ENCODE data around the gene PRKCE. TPM values are rescaled to one million over a fixed set of nuclear protein-coding genes. Genes with fewer than 3 reads are reported as not detected.

The PRKCE gene
- total RNA-seq, 1 experiment from 2014 or later = 12.1 TPM

DNA sequence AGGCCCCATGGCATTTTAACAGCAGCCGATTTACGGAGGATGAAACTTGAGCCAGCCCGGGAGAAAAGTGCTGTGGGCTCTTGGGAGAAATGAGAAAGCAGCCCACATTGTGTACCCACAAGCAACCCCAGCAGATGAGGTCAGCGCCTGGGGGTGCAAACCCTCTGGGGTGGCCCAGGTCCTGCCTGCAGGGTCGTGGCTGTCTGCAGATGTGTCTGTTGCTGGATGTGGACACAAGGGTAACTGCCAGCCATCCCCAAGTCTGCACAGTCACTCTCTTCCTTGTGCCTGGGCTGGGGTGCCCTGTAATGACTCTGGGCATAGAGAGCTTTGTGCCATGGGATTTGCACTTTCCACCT lies 170.8 kb downstream of the PRKCE start:
- intact Hi-C loops (cut with micrococcal nuclease) = loop anchor here (5.0 kb wide), 1 partner anchor 170 kb away; the partner anchor contains the start of gene PRKCE
- peak overlapping the region; percentile 49 for H3K27ac Mint-ChIP-seq (ENCODE audit: low read depth, unreplicated experiment)
- peaks cover 78% of the 10 kb centered on the region for H3K4me1 Mint-ChIP-seq (ENCODE audit: insufficient read depth, unreplicated experiment)
- H3K4me3 Mint-ChIP-seq (ENCODE audit: unreplicated experiment) = peak overlapping the region; percentile 50
- DNase-seq (ENCODE audit: unreplicated experiment) = no peak
- H3K9me3 Mint-ChIP-seq (ENCODE audit: unreplicated experiment) = no peaks in the 10 kb centered on the region
- no TSS peak for BruUV-seq (replicated peaks)
- ChIA-PET POLR2A (interaction anchor here (0.5 to 1.5 kb wide), 7 partner anchors 10 to 303 kb away, joined by 3 to 11 read pairs (median 5); partner anchors contain the start of gene SRBD1), CTCF (interaction anchor here (0.5 to 4.3 kb wide), 9 partner anchors 27 to 1601 kb away, joined by 3 to 15 read pairs (median 3); partner anchors contain the start of gene PRKCE)
- H3K36me3 Mint-ChIP-seq (ENCODE audit: insufficient read depth, unreplicated experiment) = peaks cover 14% of the 10 kb centered on the region
- TF ChIP-seq, protein P1, sequence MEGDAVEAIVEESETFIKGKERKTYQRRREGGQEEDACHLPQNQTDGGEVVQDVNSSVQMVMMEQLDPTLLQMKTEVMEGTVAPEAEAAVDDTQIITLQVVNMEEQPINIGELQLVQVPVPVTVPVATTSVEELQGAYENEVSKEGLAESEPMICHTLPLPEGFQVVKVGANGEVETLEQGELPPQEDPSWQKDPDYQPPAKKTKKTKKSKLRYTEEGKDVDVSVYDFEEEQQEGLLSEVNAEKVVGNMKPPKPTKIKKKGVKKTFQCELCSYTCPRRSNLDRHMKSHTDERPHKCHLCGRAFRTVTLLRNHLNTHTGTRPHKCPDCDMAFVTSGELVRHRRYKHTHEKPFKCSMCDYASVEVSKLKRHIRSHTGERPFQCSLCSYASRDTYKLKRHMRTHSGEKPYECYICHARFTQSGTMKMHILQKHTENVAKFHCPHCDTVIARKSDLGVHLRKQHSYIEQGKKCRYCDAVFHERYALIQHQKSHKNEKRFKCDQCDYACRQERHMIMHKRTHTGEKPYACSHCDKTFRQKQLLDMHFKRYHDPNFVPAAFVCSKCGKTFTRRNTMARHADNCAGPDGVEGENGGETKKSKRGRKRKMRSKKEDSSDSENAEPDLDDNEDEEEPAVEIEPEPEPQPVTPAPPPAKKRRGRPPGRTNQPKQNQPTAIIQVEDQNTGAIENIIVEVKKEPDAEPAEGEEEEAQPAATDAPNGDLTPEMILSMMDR (IDR thresholded peaks at IDR 0.05; ENCODE audit: unreplicated experiment) = no peak
- H3K27me3 Mint-ChIP-seq (ENCODE audit: insufficient read depth, unreplicated experiment) = no peaks in the 10 kb centered on the region

DNA sequence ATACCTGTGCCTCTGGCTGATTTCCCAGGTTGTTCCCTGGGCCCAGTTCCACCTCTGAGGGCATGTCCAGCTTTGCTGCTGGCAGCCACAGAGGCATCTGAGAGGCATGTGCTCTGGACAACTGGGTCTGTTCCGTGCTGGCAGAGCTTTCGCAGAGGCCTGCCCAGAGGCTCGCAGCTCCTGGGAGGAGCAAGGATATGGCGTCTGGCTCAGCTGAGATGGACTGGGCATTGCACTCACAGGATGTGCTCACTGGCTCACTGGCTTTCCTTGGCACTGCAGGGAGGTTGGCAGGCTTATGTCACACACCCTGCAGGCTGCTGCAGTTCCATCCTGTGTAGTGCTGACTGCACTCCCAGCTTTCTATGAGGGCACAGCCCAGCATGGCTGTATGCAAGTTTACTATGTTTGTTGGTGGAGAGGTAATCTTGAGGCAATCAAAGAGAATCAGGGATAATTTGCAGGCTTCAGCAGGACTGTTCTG lies 172.3 kb downstream of the PRKCE start:
- H3K4me1 Mint-ChIP-seq (ENCODE audit: insufficient read depth, unreplicated experiment) = peaks cover 75% of the 10 kb centered on the region
- peak overlapping the region; percentile 74 for H3K27ac Mint-ChIP-seq (ENCODE audit: low read depth, unreplicated experiment)
- intact Hi-C loops (cut with micrococcal nuclease) = loop anchor here (5.0 kb wide), 1 partner anchor 171 kb away; the partner anchor contains the start of gene PRKCE
- DNase-seq (ENCODE audit: unreplicated experiment) = peak; percentile 94
- peaks cover 15% of the 10 kb centered on the region for H3K36me3 Mint-ChIP-seq (ENCODE audit: insufficient read depth, unreplicated experiment)
- no peak overlapping the region for H3K4me3 Mint-ChIP-seq (ENCODE audit: unreplicated experiment)
- no TSS peak for BruUV-seq (replicated peaks)
- no peaks in the 10 kb centered on the region for H3K27me3 Mint-ChIP-seq (ENCODE audit: insufficient read depth, unreplicated experiment)
- H3K9me3 Mint-ChIP-seq (ENCODE audit: unreplicated experiment) = no peaks in the 10 kb centered on the region
- ChIA-PET POLR2A (interaction anchor here (0.6 to 6.6 kb wide), 19 partner anchors 10 to 603 kb away, joined by 3 to 60 read pairs (median 4); no protein-coding TSS in a partner anchor), CTCF (interaction anchor here (0.6 to 4.3 kb wide), 12 partner anchors 9 to 1024 kb away, joined by 3 to 15 read pairs (median 4); no protein-coding TSS in a partner anchor)
- TF ChIP-seq, protein P1 (IDR thresholded peaks at IDR 0.05; ENCODE audit: unreplicated experiment) = no peak

DNA sequence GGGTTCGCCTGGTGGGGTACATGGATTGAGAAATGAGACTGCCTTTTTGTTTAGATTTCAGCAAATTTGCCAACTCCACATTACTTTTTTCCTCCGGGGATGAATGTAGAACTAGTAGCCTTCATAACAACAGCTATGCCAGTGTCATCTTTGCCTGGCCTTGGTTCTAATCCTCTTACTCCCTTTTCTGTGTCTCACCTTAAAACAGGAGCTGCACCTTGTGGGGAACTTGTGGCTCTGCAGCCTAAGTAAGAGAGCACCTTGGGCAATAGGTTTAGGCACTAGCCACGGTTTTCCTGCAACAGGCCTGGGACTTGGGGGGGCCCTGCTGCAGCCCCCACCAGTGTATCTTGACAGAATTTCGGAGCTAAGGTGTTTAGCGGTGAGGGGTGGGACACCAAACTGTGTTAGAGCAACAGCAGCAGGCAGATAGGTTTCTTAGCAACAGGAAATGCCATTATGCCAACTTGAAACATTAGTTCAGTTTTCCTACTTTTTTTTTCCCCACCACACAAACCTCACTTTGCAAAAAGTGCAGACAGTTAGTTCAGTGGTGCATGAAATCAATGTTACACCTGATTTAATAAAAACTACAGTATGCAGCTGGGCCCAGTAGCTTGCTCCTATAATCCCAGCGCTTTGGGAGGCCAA lies 173.7 kb downstream of the PRKCE start:
- Mint-ChIP-seq H3K4me1 (ENCODE audit: insufficient read depth, unreplicated experiment) (peaks cover 62% of the 10 kb centered on the region), H3K27me3 (ENCODE audit: insufficient read depth, unreplicated experiment) (no peaks in the 10 kb centered on the region), H3K4me3 (ENCODE audit: unreplicated experiment) (no peak overlapping the region), H3K27ac (ENCODE audit: low read depth, unreplicated experiment) (peak overlapping the region; percentile 74), H3K9me3 (ENCODE audit: unreplicated experiment) (peaks cover 4% of the 10 kb centered on the region), H3K36me3 (ENCODE audit: insufficient read depth, unreplicated experiment) (peaks cover 22% of the 10 kb centered on the region)
- DNase-seq (ENCODE audit: unreplicated experiment) = peak; percentile 18
- BruUV-seq (replicated peaks) = no TSS peak
- TF ChIP-seq, protein P1 (IDR thresholded peaks at IDR 0.05; ENCODE audit: unreplicated experiment) = no peak
- ChIA-PET CTCF (interaction anchor here (0.6 to 4.3 kb wide), 14 partner anchors 20 to 211 kb away, joined by 3 to 15 read pairs (median 4); partner anchors contain the start of gene PRKCE), POLR2A (interaction anchor here (0.7 to 6.6 kb wide), 8 partner anchors 9 to 239 kb away, joined by 3 to 60 read pairs (median 4); no protein-coding TSS in a partner anchor)
- intact Hi-C loops (cut with micrococcal nuclease) = no loop called here

DNA sequence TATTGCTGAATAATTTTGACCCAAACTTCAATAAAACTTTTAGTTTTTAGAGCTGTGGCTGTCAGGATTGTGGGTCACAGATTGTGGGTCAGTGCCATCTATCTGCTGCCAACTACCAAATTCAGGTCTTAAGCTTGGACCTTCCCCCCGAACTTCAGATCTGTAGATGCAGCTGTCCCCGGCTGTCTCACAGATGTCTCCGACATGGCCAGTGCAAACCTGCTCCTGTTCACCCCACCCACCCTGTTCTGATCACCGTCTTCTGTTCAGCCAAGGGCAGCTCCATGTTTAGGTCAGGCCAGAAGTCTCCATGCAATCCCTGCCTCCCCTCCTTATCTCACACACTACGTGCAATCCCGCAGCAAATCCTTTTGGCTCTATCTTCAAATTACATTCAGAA lies 175.0 kb downstream of the PRKCE start:
- no TSS peak for BruUV-seq (replicated peaks)
- TF ChIP-seq, protein P1 (IDR thresholded peaks at IDR 0.05; ENCODE audit: unreplicated experiment) = no peak
- no peak overlapping the region for H3K27ac Mint-ChIP-seq (ENCODE audit: low read depth, unreplicated experiment)
- ChIA-PET POLR2A (interaction anchor here (1.1 to 6.6 kb wide), 2 partner anchors 24 to 176 kb away, joined by 3 to 60 read pairs; no protein-coding TSS in a partner anchor), CTCF (no interaction called here)
- intact Hi-C loops (cut with micrococcal nuclease) = no loop called here
- H3K9me3 Mint-ChIP-seq (ENCODE audit: unreplicated experiment) = peaks cover 18% of the 10 kb centered on the region
- DNase-seq (ENCODE audit: unreplicated experiment) = no peak
- no peaks in the 10 kb centered on the region for H3K27me3 Mint-ChIP-seq (ENCODE audit: insufficient read depth, unreplicated experiment)
- H3K4me1 Mint-ChIP-seq (ENCODE audit: insufficient read depth, unreplicated experiment) = peaks cover 49% of the 10 kb centered on the region
- H3K36me3 Mint-ChIP-seq (ENCODE audit: insufficient read depth, unreplicated experiment) = peaks cover 26% of the 10 kb centered on the region
- no peak overlapping the region for H3K4me3 Mint-ChIP-seq (ENCODE audit: unreplicated experiment)

Measured in MCF 10A (cell line).